Liver (tissue), 9 donors: ENCODE results near the gene CDK19. TPM values are rescaled to one million over a fixed set of nuclear protein-coding genes. Genes with fewer than 3 reads are reported as not detected.

Experiments used
- DNase-seq: peaks from one replicate; pipeline ENCODE4 v3.0.0-alpha.2; 2017; ENCODE audit warnings: low spot score
- H3K27ac ChIP-seq, 2 donors: one replicate each; pipeline ENCODE4 v1.7.0; 2013; ENCODE audit warnings: inconsistent platforms in 2 of 2, low read length in 2 of 2, control low read depth in 1 of 2, low read depth in 1 of 2, mild to moderate bottlenecking in 1 of 2
- H3K27me3 ChIP-seq, 4 donors: one replicate each; pipeline versions ENCODE4 v1.6.1 to v1.7.0; 2013; ENCODE audit warnings: low read length in 3 of 4, inconsistent platforms in 1 of 4, mild to moderate bottlenecking in 1 of 4, moderate library complexity in 1 of 4; ENCODE audit not compliant: control insufficient read depth in 4 of 4, insufficient read depth in 4 of 4
- H3K36me3 ChIP-seq, 4 donors: one replicate each; pipeline versions ENCODE4 v1.6.1 to v1.7.0; 2013; ENCODE audit warnings: low read length in 3 of 4, mild to moderate bottlenecking in 3 of 4, low read depth in 1 of 4, moderate library complexity in 1 of 4; ENCODE audit not compliant: control insufficient read depth in 4 of 4, insufficient read depth in 3 of 4
- H3K4me1 ChIP-seq, 4 donors: one replicate each; pipeline versions ENCODE4 v1.6.1 to v1.7.0; 2013; ENCODE audit warnings: low read length in 3 of 4, mild to moderate bottlenecking in 3 of 4, moderate library complexity in 1 of 4; ENCODE audit not compliant: control insufficient read depth in 4 of 4, insufficient read depth in 4 of 4
- H3K4me3 ChIP-seq, 3 donors: one replicate each; pipeline versions ENCODE4 v1.6.1 to v1.7.0; 2013; ENCODE audit warnings: low read length in 3 of 3, control low read depth in 1 of 3, low read depth in 1 of 3, mild to moderate bottlenecking in 1 of 3
- H3K9ac ChIP-seq, 2 donors: one replicate each; pipeline ENCODE4 v1.7.0; 2013; ENCODE audit warnings: low read length in 2 of 2, mild to moderate bottlenecking in 2 of 2, moderate library complexity in 2 of 2, control low read depth in 1 of 2, low read depth in 1 of 2
- H3K9me3 ChIP-seq, 4 donors: one replicate each; pipeline versions ENCODE4 v1.6.1 to v1.7.0; 2013; ENCODE audit warnings: low read length in 3 of 4; ENCODE audit not compliant: control insufficient read depth in 4 of 4
- ATF3 ChIP-seq: IDR thresholded peaks from 2 replicates; pipeline ENCODE4 v1.6.1; 2016; ENCODE audit warnings: antibody characterized with exemption
- CTCF ChIP-seq: fragments of 150-350 bp; IDR thresholded peaks from 2 replicates; pipeline ENCODE4 v1.5.1; 2017; ENCODE audit warnings: improper control_type of control experiment, low read depth, low read length; ENCODE audit not compliant: missing input control
- EGR1 ChIP-seq, 2 donors: IDR thresholded peaks; 2 replicates each; pipeline ENCODE4 v1.6.1; 2016 to 2018; ENCODE audit warnings: antibody characterized with exemption in 2 of 2, low read depth in 2 of 2
- FOXA1 ChIP-seq: IDR thresholded peaks from 2 replicates; pipeline ENCODE4 v1.6.1; 2016; ENCODE audit warnings: antibody characterized with exemption
- FOXA2 ChIP-seq: IDR thresholded peaks from 2 replicates; pipeline ENCODE4 v1.6.1; 2016; ENCODE audit warnings: antibody characterized with exemption
- GABPA ChIP-seq, 2 donors: IDR thresholded peaks in 1 of 2; conservative IDR thresholded peaks in 1 of 2; 2 replicates each; pipeline ENCODE4 v1.6.1; 2016; ENCODE audit warnings: antibody characterized with exemption in 2 of 2, mild to moderate bottlenecking in 1 of 2, moderate library complexity in 1 of 2
- HNF4A ChIP-seq, 2 donors: conservative IDR thresholded peaks; 2 replicates each; pipeline ENCODE4 v1.6.1; 2016; ENCODE audit warnings: antibody characterized with exemption in 2 of 2, mild to moderate bottlenecking in 2 of 2
- HNF4G ChIP-seq: IDR thresholded peaks from 2 replicates; pipeline ENCODE4 v1.6.1; 2016; ENCODE audit warnings: antibody characterized with exemption
- JUND ChIP-seq, 2 donors: IDR thresholded peaks; 2 replicates each; pipeline ENCODE4 v1.6.1; 2016; ENCODE audit warnings: antibody characterized with exemption in 2 of 2
- MAX ChIP-seq: IDR thresholded peaks from 2 replicates; pipeline ENCODE4 v1.6.1; 2016; ENCODE audit warnings: antibody characterized with exemption
- NR2F2 ChIP-seq: IDR thresholded peaks from 2 replicates; pipeline ENCODE4 v1.6.1; 2016; ENCODE audit warnings: antibody characterized with exemption
- RAD21 ChIP-seq, 2 donors: IDR thresholded peaks; 2 replicates each; pipeline ENCODE4 v1.6.1; 2016; ENCODE audit warnings: antibody characterized with exemption in 2 of 2, mild to moderate bottlenecking in 2 of 2
- REST ChIP-seq: IDR thresholded peaks from 2 replicates; pipeline ENCODE4 v1.6.1; 2016; ENCODE audit warnings: antibody characterized with exemption, mild to moderate bottlenecking
- RXRA ChIP-seq, 2 donors: IDR thresholded peaks; 2 replicates each; pipeline ENCODE4 v1.6.1; 2017 to 2018; ENCODE audit warnings: antibody characterized with exemption in 2 of 2, mild to moderate bottlenecking in 1 of 2
- SP1 ChIP-seq: IDR thresholded peaks from 2 replicates; pipeline ENCODE4 v1.6.1; 2018; ENCODE audit warnings: antibody characterized with exemption, mild to moderate bottlenecking
- TAF1 ChIP-seq: conservative IDR thresholded peaks from 2 replicates; pipeline ENCODE4 v1.6.1; 2016; ENCODE audit warnings: antibody characterized with exemption, mild to moderate bottlenecking
- YY1 ChIP-seq: IDR thresholded peaks from 2 replicates; pipeline ENCODE4 v1.6.1; 2016; ENCODE audit warnings: antibody characterized with exemption, mild to moderate bottlenecking
- ZBTB33 ChIP-seq: IDR thresholded peaks from 2 replicates; pipeline ENCODE4 v1.6.1; 2016; ENCODE audit warnings: antibody characterized with exemption
- WGBS: extraction: QIAGEN DNeasy Blood & Tissue Kit; methylation state at CpG from one replicate; pipeline ENCODE4 v1.1.7; 2013; 5-methylcytosine and 5-hydroxymethylcytosine counted together
- polyA plus RNA-seq, 2 donors: library from polyadenylated mRNA; stranded (reverse) in 1 of 2; unstranded in 1 of 2; fragments of 200-250 nt in 1 of 2; fragments of >200 nt in 1 of 2; fragmentation: Nextera tagmentation in 1 of 2; extraction: Ambion mirVana in 1 of 2; gene quantifications; one replicate each; pipeline versions ENCODE4 v1.2.1 to v1.2.3, GENCODE V29; 2013 to 2015
- total RNA-seq, 2 donors: library from RNA; depleted of rRNA; stranded (reverse); fragments of >200 nt; gene quantifications; one replicate each; pipeline ENCODE4 v1.2.3, GENCODE V29; 2014
- donor health status: healthy.
- donor health status: healthy.
- donor health status: healthy.
- donor health status: healthy.
- donor health status: healthy.

The CDK19 gene
- total and polyA plus RNA-seq, 4 donors = 1.8 to 7.6 (median 3.9) TPM

- H3K36me3 ChIP-seq = peaks cover 0 to 7% (median 3%) of the 10 kb centered on the region in 4 donors
- DNase-seq = no peak
- H3K4me1 ChIP-seq = peaks cover 4 to 11% (median 6%) of the 10 kb centered on the region in 4 donors
- H3K27ac ChIP-seq = no peak overlapping the region
- H3K27me3 ChIP-seq = no peaks in the 10 kb centered on the region
- 94% methylated on average over 3 of the region's 3 CpGs for WGBS
- no peak overlapping the region for H3K9ac ChIP-seq
- H3K4me3 ChIP-seq = no peak overlapping the region
- TF ChIP-seq REST (no peak), GABPA (IDR thresholded peaks at IDR 0.05 in 1 of 2, conservative IDR thresholded peaks at IDR 0.05 in 1 of 2) (no peak), EGR1 (IDR thresholded peaks at IDR 0.05; ENCODE audit: low read depth in 2 of 2) (no peak), ZBTB33 (no peak), HNF4A (conservative IDR thresholded peaks at IDR 0.05) (no peak), MAX (no peak), HNF4G (no peak), RXRA (IDR thresholded peaks at IDR 0.05) (no peak), FOXA1 (no peak), ATF3 (no peak), YY1 (no peak), NR2F2 (no peak), RAD21 (IDR thresholded peaks at IDR 0.05) (no peak), FOXA2 (no peak), JUND (IDR thresholded peaks at IDR 0.05) (no peak), CTCF (no peak), SP1 (no peak), TAF1 (no peak)
- H3K9me3 ChIP-seq = peaks cover 2 to 8% (median 4%) of the 10 kb centered on the region in 4 donors
These were observed 73.8 kb downstream of the CDK19 start for GRCh38 chr6:110741517-110741916.
